Measurements from ENCODE around the gene LYPD8.
"Not testable (repeated sequence)": the region's sequence is repeated elsewhere in the genome, so short reads cannot be mapped to it uniquely, and the experiment has no call there.

Gene LYPD8, protein sequence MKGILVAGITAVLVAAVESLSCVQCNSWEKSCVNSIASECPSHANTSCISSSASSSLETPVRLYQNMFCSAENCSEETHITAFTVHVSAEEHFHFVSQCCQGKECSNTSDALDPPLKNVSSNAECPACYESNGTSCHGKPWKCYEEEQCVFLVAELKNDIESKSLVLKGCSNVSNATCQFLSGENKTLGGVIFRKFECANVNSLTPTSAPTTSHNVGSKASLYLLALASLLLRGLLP

DNA sequence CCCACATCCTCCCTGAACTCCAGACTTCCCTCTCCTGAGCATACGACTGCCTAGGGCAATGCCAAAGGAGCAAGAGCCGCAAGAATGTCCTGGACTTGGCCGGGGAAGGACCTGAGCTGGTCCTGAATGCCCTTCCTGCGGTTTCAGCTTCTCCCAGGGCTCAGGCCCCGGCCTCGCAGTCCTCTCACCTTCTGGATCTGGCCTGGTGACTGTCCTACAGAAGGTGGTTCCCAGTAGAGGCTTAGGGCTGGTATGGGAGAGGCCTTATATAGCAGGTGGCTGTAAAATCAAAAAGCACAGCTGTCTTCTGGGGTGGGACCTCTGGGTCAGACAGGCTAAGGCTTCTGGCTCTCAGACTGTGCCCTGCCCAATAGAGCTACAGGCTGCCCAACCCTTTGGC is at the start of gene LYPD8:
LYPD8 (minus strand) TSS at position 243 of the 400 bp plus-strand sequence. CDS start 4,678 bp downstream, outside the sequence.
- DNase-seq, result no peak

DNA sequence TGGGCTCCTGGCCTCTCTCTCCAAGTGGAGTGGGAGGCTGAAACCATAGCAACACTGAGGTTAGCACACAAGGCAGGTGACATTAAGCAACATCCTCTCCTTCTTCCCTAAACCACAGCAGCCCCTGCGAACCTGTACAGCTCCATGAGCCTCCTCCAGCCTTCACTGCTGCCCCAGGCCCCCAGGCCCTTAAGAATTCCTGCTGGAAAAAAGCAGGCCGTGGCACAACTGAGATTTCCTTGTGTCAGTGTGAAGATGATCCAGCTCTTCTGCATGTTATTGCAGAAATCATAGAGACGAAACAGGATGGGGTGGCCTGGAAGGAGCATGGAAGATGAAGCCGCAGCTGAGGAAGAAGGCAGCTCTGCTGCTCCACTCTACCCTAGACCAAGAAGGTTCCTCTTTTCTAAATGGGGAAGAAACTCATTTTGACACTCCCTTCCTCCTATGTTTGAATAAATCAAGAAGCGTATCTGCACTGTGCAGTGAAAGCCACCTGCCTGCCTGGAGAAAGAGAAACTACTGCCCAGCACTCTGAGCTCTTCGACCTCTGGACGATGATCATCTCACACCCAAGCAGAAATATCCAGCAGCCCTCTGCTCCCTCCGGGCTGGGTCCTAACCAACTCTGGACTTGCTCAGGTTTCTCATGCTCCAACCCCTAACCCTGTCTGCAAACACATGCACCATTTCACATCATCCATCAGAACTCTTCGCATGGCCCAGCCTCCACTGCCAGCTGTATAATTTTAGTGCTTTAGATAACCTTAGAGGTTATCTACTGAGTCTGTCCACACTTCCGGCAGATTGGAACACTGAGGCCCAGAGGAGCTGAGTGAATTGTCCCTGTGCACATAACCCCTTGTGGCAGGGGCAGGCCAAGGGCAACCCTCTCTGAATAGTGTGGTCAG is 49.5 kb upstream of the LYPD8 start:
- DNase-seq, result peak; percentile 47

DNA sequence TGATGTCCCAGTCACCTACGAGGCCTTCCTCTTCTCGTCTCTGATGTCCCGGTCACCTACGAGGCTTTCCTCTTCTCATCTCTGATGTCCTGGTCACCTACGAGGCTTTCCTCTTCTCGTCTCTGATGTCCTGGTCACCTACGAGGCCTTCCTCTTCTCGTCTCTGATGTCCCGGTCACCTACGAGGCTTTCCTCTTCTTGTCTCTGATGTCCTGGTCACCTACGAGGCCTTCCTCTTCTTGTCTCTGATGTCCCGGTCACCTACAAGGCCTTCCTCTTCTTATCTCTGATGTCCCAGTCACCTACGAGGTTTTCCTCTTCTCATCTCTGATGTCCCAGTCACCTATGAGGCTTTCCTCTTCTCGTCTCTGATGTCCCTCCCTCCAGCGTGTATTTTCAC is 47.9 kb upstream of the LYPD8 start:
- peak; percentile 23 for DNase-seq

DNA sequence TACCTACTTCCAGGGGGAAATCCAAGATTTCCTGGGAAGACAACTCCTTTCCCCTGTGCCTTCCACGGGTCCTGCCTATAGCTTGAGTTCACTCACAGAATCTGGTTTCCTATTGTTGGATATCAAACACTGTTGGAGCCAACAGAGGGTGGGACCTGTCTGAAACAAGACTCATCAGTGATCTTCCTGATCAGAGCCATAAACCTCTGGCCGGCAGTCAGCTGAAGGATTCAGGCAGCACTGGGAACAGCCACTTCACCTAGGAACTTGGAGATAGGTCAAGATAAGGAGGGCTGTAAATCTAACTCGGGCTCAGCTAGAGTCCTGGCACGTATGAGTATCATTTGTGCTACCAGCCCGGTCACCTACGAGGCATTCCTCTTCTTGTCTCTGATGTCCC is 46.9 kb upstream of the LYPD8 start:
- peak; percentile 30 for DNase-seq

DNA sequence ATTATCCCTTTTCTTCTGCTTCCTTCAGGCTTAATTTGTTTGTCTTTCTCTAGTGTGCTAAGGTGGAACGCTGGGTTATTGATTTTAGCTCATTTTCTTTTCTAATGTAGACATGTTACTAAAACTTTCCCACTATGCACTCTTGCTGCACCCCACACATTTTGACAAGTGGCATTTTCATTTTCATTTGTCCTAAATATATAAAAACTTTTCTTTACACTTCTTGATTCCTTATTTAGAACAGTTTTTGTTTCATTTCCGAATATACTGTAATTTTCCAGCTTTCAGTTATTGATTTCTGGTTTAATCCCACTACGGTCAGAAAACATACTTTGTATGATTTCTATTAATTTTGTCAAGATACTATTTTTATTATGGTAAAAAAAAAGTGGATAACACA is 44.9 kb upstream of the LYPD8 start:
- DNase-seq, result no peak

DNA sequence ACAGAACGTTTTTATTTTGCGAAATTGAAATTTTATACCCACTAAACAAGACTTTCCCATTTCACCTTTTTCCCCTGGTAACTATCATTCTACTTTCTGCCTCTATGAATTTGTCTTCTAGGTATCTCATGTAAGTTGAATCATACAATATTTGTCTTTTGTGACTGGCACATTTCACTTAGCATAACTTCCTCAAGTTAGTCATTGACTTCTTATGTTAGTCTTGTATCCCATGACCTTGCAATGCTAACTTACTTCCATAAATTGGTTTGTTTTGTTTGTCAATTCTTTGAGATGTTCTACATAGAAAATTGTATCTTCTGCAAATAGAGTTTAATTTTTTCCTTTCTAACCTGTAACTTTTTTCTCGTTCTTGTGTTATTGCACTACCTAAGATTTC is 43.2 kb upstream of the LYPD8 start:
- DNase-seq, result no peak

DNA sequence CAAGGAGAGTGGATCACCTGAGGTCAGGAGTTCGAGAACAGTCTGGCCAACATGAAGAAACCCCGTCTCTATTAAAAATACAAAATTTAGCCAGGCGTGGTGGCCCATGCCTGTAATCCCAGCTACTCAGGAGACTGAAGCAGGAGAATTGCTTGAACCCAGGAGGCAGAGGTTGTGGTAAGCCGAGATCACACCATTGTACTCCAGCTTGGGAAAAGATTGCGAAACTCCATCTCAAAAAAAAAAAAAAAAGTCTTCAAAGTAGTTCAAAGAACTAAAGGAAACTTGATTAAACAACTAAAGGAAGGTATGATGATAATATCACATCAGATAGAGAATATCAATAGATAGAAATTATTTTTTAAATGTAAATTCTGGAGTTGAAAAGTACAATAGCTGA is 39.1 kb upstream of the LYPD8 start:
- not testable (repeated sequence) for DNase-seq

DNA sequence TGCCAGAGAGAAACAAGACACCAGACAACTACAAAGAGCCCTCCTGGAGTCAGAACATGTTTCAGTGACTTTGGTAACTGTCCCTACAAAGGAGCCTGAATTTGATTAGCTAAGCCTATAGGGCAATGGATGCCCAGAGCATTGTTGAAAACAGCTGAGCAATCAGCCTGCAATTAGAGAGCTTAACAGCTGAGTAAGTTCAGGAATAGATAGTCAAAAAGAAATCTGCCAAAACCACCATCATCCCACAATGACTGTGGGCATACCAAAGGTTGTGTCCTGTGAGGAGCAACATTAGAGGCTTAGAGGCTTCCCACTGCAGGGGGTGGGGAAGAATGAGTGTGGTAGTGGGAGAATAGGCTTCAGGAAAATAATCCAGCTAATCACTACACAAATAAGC is 38.0 kb upstream of the LYPD8 start:
- DNase-seq, result no peak

DNA sequence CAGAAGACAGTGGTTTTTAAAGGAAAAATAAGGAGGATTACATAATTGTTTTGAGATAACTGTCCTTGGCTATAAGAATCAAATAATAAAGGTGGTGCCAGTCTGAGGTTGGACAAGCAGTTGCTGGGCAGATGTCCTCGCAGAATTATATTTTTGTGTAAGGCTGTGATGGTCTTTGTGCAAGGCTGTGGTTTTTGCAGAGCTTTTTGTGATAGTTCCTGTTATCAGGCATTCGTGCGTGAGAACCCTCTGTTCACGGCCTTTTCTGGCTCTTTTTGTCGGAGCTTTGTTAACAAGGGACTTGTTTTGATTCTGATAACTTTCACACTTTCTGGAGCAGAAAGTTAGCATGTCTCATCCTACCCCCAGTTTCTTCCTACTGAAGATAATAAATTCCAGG is 36.8 kb upstream of the LYPD8 start:
- no peak for DNase-seq

DNA sequence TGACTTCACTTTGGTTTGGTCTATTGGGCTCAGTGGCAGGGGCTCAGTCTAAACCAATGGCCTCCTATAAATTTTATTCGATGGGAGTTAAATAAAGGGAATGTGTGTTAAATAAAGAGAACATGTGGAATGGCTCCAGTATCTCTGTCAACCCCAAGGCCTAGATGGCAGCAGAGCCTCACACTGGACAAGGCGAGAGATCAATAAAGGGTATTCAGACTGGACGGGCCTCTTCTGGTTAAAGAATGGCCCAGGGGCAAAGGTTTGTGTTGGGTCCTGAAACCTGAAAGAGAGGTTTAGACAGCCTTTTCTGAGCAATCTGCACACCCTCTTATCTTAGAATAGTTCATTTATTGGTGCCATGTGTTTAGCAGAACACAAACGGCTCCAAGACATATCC is 35.5 kb upstream of the LYPD8 start:
- DNase-seq, result no peak

DNA sequence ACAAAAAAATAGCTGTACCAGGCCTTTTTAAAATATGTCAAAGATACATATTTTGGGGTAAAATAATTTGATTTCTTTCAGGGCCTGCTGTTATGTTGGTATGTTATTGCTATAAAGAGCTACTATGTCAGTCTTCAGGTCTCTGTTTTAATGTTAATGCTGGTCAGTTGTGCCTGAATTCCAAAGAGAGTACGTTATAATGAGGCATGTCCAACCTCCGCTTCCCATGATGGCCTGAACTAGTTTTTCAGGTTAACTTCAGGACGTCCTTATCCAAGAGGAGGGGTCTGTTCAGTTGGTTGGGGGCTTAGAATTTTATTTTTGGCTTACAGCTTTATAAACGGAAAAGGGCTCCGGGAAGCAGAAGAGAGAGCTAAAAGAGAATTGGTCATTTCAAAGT is 34.9 kb upstream of the LYPD8 start:
- no peak for DNase-seq

DNA sequence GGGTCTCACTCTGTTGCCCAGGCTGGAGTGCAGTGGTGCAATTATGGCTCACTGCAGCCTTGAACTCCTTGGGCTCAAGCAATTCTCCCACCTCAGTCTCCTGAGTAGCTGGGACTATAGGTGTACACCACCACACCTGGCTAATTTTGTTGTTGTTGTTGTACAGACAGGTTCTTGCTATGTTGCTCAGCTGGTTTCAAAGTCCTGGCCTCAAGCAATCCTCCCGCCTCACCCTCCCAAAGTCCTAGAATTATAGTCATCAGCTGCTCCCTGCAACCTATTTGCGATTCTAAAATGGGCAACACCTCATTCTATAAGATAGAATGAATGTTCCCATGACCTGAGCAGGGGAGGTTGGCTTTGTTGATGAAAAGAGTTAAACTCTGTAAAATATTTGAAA is 33.8 kb upstream of the LYPD8 start:
- DNase-seq, result not testable (repeated sequence)

DNA sequence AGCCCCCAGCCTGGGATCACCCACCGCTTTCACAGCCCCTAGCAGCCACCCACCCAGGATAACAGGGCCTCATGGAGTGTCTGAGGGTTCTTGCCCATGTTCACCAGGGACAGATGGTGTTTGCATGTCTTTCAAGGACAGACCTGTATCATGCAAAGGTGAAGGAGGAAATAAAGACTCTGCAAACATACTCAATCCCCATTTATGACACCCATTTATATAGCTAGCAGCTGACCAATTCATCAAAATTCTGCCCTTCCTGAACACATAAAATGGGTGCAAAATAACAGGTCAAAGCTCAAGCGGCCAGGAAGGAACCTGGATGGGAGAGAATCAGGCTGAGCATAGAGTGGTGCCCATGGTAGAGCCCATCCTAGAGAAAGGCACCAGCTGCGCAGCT is 32.8 kb upstream of the LYPD8 start:
- DNase-seq, result no peak

DNA sequence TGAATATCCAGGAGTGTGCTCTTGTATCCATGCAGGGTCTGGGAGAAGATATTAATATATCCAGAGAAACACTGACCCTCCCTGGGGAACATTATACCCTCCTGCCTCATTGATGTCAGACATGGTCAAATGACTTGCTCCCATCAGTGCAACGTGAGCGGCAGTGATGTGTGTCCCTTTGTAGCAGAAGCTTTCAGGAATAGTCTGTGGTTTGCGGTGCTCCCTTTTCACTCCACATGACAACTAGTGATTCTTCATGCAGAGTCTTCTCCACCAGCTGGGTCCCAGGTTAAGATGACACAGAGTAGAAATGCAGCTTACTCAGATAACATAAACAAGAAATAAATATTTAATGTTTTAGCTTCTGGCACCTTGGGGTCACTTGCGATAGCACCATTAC is 31.9 kb upstream of the LYPD8 start:
- no peak for DNase-seq

DNA sequence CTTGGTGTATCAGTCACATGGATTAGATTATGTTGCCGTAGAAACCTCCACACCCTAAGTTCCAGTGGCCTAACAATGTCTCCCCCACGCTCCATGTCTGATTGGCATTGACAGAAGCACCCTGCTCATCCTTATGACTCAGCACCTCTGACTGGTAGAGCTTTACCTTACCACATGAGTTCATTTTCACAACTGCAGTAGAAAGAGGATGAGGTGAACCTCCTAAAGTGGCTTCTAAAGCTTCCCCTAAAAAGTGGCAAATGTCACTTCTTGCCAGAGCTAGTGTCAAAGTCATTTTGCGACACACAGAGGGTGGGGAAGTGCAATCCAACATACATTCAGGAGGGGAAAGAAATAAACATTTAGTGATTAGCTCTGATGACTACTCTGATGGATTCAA is 30.6 kb upstream of the LYPD8 start:
- DNase-seq, result no peak

DNA sequence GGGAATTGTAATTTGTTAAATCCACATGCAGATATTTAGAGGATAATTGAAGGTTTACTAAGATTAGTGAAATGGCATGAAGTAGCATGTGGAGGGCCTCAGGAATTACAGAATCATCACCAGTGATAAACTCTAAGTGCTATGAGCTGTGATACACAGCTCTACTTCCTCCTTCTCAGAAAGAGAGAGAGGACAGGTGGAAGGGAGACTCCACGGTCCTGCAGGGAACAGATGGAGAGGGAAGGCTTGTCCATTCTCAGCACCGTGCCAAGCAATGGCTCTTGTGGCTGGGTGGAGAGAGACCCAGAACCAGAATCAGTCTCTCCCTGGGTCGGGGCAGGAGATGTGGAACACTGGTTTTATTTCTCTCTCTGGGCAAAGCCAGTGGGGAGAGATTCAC is 27.8 kb upstream of the LYPD8 start:
- no peak for DNase-seq

DNA sequence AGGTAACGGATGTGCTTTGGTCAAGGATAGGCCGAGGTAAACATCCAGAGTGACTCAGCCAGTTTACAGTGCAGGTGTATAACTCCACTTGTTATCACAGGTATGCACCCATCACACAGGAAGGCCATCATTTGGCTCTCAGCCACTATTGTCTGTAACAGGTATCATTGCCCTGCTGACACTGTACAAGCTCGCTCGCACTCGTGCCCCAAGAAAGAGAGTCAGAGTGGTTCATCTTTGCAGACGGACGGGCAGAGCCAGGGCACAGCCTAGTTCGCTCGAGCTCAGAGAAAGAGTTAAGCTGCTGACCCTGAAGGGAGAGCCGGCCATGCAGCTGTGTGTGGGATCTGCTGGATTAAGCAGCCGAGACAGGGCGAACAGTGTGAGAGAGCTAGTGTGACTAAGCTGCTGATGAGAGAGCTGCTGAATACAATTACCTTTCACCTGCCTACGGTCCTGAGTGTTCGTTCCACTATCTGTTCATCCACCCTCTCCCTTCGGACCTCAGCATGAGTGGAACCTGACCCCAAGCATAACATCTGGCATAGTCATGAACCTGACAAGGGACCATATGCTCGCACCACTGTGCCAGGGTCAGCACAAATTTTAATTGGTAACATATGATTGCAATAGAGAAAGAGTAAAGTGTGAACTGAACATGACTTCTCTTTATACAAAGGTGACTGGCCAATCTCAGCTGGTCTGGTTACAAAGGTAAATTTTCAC is 27.0 kb upstream of the LYPD8 start:
- no peak for DNase-seq

DNA sequence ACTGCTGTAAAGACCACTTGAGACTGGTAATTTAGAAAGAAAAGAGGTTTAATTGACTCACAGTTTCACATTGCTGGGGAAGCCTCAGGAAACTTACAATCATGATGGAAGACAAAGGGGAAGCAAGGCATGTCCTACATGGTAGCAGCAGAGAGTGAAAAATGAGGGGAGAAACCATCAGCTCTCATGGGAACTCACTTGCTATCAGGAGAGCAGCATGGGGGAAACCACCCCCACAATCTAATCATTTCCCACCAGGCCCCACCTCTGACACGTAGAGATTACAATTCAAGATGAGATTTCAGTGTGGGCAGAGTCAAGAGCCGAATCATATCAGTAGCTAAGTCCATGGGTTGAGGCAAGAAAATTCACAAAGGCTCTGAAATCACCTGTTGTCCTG is 23.8 kb upstream of the LYPD8 start:
- DNase-seq, result no peak

DNA sequence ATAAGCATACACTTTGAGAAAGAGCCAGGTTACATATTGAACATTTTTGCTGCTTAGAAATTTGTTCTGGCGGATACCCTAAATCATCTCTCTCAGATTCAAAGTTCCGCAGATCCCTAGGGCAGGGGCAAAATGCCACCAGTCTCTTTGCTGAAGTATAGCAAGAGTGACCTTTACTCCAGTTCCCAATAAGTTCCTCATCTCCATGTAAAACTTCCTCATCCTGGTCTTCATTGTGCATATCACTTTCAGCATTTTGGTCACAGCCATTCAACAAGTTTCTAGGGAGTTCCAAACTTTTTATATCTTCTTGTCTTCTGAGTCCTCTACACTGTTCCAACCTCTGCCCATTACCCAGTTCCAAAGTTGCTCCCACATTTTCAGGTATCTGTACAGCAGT is 23.3 kb upstream of the LYPD8 start:
- no peak for DNase-seq

DNA sequence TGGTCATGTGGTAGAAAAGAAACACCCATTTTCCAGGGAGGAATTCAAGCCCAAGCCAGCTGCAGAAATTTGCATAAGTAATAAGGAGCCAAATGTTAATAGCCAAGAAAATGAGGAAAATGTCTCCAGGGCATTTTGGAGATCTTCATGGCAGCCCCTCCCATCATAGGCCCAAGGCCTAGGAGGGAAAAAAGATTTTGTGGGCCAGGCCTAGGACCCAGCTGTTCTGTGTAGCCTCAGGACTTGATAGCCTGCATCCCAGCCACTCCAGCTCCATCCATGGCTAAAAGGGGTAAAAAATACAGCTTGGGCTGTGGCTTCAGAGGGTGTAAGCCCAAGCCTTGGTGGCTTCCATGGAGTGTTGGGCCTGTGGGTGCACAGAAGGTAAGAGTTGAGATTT is 21.4 kb upstream of the LYPD8 start:
- DNase-seq, result no peak

DNA sequence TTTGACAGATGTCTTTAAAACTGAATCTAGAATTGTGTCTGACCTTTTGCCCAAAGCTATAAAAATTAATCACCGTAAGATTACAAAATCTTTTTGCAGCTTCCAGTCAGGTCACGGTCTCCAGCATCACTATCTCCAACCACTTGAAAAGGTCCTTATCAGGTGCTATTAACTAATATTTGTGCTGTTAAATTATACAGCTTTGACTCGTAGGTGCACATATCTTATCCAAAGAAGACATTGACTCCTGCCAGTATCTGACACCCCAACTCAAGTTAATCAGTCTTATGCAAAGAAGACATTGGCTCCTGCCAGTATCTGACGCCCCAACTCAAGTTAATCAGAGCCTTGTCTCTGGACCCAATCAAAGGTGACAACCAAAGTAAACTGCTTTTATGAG is 19.9 kb upstream of the LYPD8 start:
- DNase-seq, result no peak

DNA sequence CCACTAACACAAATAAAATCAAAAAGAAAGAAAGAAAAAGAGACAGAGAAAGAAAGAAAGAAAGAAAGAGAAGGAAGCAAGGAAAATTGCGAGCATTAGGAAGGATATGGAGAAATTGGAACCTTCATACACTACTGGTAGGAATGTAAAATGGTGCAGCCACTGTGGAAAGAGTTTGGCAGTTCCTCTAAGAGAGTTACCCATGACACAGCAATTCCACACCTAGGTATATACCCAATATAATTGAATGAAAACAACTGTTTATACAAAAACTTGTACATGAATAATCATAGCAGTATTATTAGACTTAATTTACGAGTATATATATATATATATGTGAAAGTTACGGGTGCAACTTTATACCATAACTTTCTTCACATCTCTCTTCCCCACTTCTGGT is 4.1 kb upstream of the LYPD8 start:
- DNase-seq, result no peak

DNA sequence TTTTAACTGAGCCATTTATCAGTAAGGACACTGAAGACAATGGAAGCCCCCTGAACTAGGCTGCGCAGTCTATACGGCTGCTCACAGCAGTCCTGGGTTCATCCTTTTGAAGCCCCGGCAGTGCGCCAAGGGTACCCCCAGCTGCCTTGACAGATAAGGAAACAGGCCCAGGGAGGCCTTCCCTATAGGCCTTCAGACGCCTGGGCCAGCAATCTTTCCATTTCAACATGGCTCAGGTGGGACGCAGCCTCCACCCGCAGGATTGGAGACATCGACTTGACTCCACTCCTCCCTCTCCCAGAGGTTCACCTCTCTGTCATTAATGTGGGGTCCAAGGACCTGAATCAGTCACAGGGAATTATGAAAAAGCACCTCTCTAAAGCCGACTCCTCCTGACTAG is 2.8 kb upstream of the LYPD8 start:
- no peak for DNase-seq

DNA sequence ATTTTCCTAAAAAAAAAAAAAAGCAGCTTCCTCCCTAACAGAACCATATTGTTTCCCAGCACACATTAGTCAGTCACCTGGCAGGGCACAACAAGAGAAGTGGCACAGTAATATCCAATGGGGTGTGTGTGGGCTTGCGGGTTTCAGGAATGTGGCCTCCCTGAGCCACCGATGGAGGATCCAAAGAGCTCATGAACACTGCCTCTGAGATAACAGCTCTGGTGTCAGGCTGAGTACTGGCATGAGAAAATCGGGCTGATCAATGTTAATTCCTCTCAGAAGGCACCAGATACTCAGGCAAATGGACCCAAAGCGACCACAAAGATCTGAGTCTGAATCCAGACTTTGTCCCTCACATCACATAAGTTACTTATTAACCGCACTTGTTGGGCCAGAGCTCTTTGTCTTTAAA is 2.2 kb upstream of the LYPD8 start:
- no peak for DNase-seq

Data from activated CD8-positive, alpha-beta memory T cell treated with anti-CD3 and anti-CD28 coated beads, Interleukin-2, amount 50 U/mL, for 48 hours (primary cell).